ENCODE data around the gene ARVCF.

ARVCF gene

DNA sequence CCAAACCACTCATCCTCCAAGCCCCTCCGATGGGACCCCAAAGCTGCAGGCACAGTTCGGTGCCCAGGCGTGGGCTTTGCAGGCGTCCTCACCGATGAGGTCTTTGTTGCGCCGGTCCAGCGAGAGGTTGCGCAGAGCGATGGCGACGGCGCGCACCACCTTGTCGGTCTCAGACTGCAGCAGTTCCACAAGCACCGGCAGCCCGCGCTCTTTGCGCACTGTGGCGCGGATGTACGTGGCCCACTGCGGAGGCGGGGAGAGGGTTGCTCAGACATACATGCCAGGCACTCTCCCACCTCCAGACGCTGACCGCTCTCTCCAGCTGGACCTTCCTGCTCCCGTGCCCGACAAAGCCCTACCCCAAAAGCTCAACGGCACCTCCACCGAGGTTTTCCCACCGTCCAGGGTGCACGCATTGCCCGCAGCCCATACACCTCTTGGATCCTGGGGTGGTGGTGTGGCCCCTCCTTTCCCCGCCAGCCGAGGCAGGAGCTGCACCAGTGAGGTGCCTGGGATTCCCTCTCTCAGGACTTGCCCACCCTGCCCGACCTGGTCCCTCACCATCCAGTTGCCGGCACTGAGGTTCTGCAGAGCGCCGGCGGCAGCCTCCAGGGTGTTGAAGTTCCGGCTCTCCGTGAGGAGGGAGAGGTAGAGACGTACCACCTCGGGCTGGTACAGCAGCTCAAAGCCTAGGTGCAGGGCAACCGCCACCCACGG, 42.9 kb downstream of the ARVCF start:
- DNase-seq (ENCODE audit: low spot score): no peak

- no peak for DNase-seq (ENCODE audit: low spot score)
These were observed 43.7 kb downstream of the ARVCF start for GRCh38 chr22:19972652-19973550.

GRCh38 chr22:19972251-19972650, 44.4 kb downstream of the ARVCF start:
- DNase-seq (ENCODE audit: low spot score): no peak

- DNase-seq (ENCODE audit: low spot score): no peak
These were observed 45.1 kb downstream of the ARVCF start for GRCh38 chr22:19971276-19972124.

- DNase-seq (ENCODE audit: low spot score): peak; percentile 80
These were observed 45.9 kb downstream of the ARVCF start for GRCh38 chr22:19970479-19971275.

DNA sequence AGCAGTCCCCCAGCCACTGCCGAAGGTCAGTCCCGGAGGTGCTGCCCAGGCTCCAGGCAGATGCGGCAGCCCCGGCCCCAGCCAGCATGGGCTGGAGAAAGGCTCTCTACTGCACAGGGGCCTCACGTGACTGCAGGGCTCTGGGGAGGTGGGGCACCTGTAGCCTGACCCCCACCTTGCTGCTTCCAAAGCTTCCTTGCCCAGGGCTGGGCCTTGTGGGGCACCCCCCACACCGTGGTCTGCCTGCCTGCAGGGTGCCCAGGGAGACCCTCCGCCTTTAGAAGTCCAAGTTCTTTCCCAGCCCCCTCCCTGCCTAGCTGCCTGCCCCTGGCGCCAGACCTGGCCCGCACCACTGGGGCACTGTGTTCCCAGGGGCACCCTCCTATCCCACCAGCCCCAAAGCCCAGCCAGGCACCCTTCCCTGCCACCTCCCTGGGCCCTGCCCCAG, 46.6 kb downstream of the ARVCF start:
- no peak for DNase-seq (ENCODE audit: low spot score)

GRCh38 chr22:19969141-19969928, 47.3 kb downstream of the ARVCF start:
- no peak for DNase-seq (ENCODE audit: low spot score)

GRCh38 chr22:19968450-19968891, 48.2 kb downstream of the ARVCF start:
- DNase-seq (ENCODE audit: low spot score): no peak

- DNase-seq (ENCODE audit: low spot score): no peak
These were observed 48.7 kb downstream of the ARVCF start for GRCh38 chr22:19967850-19968449.

DNA sequence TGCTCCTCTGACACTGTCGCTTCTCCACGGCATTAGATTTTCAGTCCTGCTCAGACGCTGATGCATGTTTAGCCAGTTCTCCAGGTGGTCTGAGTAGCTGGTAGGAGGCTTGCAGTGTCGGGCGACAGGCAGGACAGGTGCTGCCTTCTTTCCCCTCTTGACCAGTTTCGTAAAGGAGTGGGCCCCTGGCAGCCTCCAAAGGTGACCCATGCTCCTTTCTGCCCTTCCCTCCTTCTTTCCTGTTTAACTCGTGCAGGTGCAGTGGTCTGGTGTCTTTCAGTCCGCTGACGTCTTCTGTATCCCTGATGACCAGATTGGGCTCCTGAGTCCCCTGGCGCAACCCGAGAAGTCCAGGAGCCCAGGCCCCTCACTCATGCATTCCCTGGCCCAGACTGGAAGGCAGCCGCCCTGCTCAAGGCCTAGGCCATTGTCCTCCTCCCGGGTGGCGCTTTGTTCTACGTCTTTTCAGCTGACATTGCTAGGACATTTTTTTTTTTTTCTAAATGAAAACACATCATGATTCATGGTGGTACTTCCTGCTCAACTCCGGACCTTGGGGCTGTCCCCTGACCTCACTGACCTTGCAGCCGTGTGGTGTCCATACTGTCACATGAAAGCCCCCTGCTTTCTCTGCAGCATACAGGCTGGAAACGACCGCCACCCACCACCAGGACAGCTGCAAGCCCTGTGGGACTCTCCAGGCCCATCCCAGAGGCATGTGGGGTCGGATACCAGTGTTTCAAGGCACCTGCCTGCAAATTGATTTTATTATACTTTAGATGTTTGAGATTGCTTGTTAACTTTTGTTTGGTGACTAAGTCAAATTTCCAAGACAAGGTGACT, 49.5 kb downstream of the ARVCF start:
- DNase-seq (ENCODE audit: low spot score): no peak

GRCh38 chr22:19965771-19966709, 50.6 kb downstream of the ARVCF start:
- no peak for DNase-seq (ENCODE audit: low spot score)

- DNase-seq (ENCODE audit: low spot score): no peak
These were observed 51.8 kb downstream of the ARVCF start for GRCh38 chr22:19964701-19965386.

- DNase-seq (ENCODE audit: low spot score): no peak
These were observed 52.6 kb downstream of the ARVCF start for GRCh38 chr22:19963863-19964642.

GRCh38 chr22:19962909-19963806, 53.5 kb downstream of the ARVCF start:
- DNase-seq (ENCODE audit: low spot score): no peak

DNA sequence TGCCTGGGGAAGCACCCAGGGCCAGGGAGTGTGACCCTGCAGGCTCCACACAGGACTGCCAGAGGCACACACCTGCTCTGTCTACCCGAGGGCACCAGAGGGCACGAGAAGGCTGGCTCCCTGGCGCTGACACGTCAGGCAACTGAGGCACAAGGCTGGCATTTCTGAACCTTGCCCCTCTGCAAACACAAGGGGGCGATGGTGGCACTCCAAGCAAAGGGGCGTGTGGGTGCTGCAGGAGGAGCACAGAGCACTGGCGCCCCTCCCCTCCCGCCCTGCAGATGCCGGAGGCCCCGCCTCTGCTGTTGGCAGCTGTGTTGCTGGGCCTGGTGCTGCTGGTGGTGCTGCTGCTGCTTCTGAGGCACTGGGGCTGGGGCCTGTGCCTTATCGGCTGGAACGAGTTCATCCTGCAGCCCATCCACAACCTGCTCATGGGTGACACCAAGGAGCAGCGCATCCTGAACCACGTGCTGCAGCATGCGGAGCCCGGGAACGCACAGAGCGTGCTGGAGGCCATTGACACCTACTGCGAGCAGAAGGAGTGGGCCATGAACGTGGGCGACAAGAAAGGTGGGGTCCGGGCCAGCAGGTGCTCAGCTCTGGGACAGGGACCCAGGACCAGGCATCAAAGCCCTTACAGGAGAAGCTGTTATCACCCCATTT, 54.2 kb downstream of the ARVCF start:
- peak; percentile 37 for DNase-seq (ENCODE audit: low spot score)

Data from CD4-positive, alpha-beta T cell treated with Interleukin-2 at 100 ng/mL for 4 hours (primary cell).